Adrenal gland (tissue), 5 donors: ENCODE data around the gene FOXI1.

Source experiments
- POLR2A ChIP-seq, 2 donors: fragments of 450-650 bp; IDR thresholded peaks; one replicate each; pipeline ENCODE4 v1.6.1; 2017; ENCODE audit warnings: antibody characterized with exemption in 2 of 2, mild to moderate bottlenecking in 2 of 2, moderate library complexity in 1 of 2
- TF ChIP-seq, protein P1 (sequence below), 6 experiments: fragments of 450-650 bp in 4 of 6; fragments of 200-600 bp in 2 of 6; sonication (generic) in 1 of 6; IDR thresholded peaks; 1 replicate in 5 of 6; 2 replicates in 1 of 6; pipeline versions ENCODE4 v1.5.1 to v1.8.0; 2016 to 2021; ENCODE audit warnings: antibody characterized with exemption in 6 of 6, mild to moderate bottlenecking in 2 of 6, moderate library complexity in 1 of 6
- donor health status: DM: no; HTN: no; CAD: no.

DNA sequence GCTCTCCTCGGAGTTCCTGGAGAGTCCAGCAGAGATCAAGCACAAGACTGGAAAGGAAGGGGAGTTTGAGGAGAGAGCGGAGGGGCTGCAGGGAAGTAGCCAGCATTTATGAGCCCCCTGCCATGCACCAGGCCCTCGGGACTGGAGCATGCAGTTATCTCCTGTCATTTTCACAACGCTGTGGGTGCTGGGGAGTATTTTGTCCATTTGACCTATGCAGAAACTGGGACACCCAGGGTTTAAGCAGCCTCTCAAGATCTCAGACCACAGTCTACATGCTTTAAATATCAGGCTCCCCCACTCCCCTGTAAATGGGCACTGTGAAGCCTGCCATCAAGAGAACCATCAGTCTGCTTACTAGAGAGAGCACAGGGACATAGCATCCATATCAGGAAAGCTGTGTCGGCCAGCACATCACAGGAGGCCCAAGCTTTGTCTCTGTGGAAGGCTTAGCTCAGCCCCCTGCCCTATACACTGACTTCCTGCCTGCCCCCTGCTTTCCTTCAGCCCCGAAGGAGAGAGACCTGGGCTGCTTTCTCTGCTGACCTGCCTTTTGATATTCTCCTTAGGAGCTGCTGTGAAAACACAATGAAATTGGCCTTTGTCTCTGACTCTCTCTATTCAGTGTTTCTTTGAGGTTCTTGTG lies 7.3 kb downstream of the FOXI1 start:
- TF ChIP-seq, protein P1, sequence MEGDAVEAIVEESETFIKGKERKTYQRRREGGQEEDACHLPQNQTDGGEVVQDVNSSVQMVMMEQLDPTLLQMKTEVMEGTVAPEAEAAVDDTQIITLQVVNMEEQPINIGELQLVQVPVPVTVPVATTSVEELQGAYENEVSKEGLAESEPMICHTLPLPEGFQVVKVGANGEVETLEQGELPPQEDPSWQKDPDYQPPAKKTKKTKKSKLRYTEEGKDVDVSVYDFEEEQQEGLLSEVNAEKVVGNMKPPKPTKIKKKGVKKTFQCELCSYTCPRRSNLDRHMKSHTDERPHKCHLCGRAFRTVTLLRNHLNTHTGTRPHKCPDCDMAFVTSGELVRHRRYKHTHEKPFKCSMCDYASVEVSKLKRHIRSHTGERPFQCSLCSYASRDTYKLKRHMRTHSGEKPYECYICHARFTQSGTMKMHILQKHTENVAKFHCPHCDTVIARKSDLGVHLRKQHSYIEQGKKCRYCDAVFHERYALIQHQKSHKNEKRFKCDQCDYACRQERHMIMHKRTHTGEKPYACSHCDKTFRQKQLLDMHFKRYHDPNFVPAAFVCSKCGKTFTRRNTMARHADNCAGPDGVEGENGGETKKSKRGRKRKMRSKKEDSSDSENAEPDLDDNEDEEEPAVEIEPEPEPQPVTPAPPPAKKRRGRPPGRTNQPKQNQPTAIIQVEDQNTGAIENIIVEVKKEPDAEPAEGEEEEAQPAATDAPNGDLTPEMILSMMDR (IDR thresholded peaks at IDR 0.05) = no peak
- TF ChIP-seq POLR2A (IDR thresholded peaks at IDR 0.05) = no peak
